HG03175 (cell line): ENCODE data around the gene RMDN3.
A peak's percentile ranks its signal among the peaks of the same experiment; 100 is the strongest.

Source experiments
- ATAC-seq: cut with Tn5 transposase; IDR thresholded peaks from one replicate; pipeline ENCODE4 v1.9.1; 2021; ENCODE audit warnings: mild to moderate bottlenecking, moderate library complexity; ENCODE audit not compliant: unreplicated experiment

RMDN3 gene

GRCh38 chr15:40694688-40695468, 60.2 kb downstream of the RMDN3 start, which contains the start of gene RAD51:
Gene RAD51, plus strand, starts transcription at chr15:40695174. Its CDS starts 3,585 bp downstream, at chr15:40698759.
- peak; percentile 87 for ATAC-seq

- peak; percentile 12 for ATAC-seq
These were observed 61.0 kb downstream of the RMDN3 start for GRCh38 chr15:40693904-40694687.

- no peak for ATAC-seq
These were observed 63.3 kb downstream of the RMDN3 start for GRCh38 chr15:40691737-40692136.

GRCh38 chr15:40688932-40689799, 65.9 kb downstream of the RMDN3 start:
- no peak for ATAC-seq
